GM18868 (cell line): ENCODE data around the gene CDH26.

Experiments used
- ATAC-seq: cut with Tn5 transposase; IDR thresholded peaks from one replicate; pipeline ENCODE4 v1.9.1; 2021; ENCODE audit warnings: mild to moderate bottlenecking, moderate library complexity; ENCODE audit not compliant: unreplicated experiment

CDH26 gene

GRCh38 chr20:60057866-60058807, 99.9 kb downstream of the CDH26 start:
- no peak for ATAC-seq

- no peak for ATAC-seq
Observed at GRCh38 chr20:60058879-60059278, 100.7 kb downstream of the CDH26 start.

DNA sequence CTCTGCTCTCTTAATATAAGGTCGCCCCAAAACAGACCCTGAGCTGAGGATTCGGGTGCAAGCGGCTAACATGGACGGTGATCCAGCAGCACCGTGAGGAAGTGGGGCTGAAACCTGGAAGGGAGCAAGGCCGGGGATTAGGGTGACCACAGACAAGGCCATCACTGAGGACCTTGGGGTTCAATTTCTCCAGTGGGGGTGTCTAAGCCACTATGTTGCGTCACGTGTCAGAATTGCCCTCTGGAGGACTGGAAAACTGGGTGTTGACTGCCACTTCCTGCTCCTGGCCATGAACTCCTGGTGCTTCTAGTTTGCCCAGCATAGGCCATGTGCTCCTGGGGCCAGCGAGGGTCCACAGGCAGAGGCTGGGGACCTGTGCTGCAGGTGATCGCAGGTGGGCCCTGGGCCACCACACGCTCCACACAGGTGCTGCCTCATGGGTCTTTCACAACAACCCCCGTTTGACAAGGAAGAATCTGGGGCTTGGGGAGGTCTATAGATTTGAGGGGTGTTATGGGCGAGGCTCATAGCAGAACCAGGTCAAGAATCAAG, 101.9 kb downstream of the CDH26 start:
- no peak for ATAC-seq

DNA sequence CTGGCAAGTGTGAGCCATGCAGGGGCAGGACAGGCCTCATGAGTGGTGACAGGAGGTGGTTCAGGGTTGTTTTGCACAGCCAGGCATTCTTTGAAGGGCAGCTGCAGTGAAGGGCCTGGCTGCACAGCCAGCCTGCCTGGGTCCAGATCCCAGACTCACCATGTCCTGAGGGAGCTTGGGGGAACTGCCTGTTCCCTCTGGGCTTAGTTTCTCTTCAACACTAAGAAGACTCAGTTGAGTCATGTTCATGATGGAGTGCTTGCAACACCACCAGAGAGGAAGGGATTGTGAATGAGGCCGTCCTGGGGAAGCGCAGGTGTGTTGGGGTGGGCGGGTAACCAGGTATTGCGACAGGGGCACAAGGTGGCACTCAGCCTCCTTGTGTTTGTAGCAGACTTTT, 102.4 kb downstream of the CDH26 start:
- ATAC-seq, result no peak

DNA sequence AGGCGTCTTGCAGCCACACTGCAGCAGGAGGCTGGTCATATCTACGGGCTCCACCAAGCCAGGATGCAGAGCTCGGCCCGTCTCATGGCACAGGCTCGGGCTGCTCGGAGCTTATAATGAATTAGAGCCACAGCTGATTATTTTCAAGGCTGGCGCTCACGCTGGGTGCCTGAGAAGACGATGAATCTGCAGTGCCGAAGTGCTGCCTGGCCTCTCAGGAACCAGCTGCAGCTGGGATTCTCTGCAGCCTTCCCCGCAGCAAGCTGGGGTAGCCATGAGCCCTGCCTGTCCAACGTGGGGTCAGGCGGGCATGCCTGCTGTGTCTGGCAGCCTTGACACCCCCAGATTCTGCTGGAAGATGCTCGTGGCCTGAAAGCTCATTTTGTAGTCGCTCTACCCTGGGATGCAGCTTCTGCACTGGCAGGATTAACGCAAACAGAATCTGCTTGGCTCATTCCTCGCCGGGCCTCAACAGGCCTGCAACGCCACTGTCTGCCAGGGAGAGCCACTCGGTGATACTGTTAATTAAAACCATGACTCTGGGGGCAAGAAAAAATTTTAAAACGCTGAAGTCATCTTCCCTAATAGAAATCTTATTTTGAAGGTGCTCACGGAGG, 104.3 kb downstream of the CDH26 start:
- no peak for ATAC-seq

GRCh38 chr20:60063048-60063451, 104.8 kb downstream of the CDH26 start:
- no peak for ATAC-seq

DNA sequence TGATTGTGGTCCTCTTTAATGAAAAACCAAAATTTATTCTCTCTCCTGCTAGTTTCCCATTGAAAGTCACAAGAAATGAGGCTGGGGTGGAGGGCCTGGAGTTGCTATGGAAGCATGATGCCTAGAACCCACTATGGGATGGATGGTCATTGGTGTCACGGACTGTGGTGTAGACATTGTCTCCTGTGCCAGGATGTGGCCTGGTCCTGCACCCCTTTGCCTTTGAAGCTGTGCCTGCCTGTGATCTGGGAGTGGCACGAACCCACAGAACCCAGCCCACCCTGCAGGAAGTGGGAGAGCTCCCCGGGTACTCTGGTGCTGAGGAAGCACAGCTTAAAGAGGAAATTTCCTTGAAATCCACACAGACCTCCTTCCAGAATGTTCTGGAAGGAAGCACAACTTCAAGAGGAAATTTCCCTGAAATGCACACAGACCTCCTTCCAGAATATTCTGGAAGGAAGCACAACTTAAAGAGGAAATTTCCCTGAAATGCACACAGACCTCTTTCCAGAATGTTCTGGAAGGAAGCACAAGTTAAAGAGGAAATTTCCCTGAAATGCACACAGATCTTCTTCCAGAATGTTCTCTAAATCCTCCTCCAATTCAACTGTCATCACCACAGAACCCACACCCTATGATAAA, 105.6 kb downstream of the CDH26 start:
- ATAC-seq, result no peak
